MCF 10A (cell line): ENCODE results near the gene CDRT4. TPM values are rescaled to one million over a fixed set of nuclear protein-coding genes. Genes with fewer than 3 reads are reported as not detected.

Source experiments
- BruUV-seq: library from RNA; stranded (reverse); fragments of 400-500 nt; replicated peaks from 2 replicates; lab custom pipeline; 2021; lab: Mats Ljungman, UMichigan
- CTCF ChIA-PET: fragments of 300-600 bp; sonication (Branson Sonifier 250); formaldehyde crosslinking; extraction: SDS; loops from one replicate; lab custom pipeline; 2021; ENCODE audit warnings: antibody characterized with exemption, inconsistent platforms; lab: Yijun Ruan, JAX
- POLR2A ChIA-PET: fragments of 300-600, 350-650 bp; sonication (Branson Sonifier 250); formaldehyde crosslinking; extraction: SDS; loops from one replicate; lab custom pipeline; 2020; ENCODE audit warnings: antibody characterized with exemption, inconsistent platforms; lab: Yijun Ruan, JAX
- DNase-seq: peaks from one replicate; pipeline ENCODE4 v3.0.0-alpha.2; 2018; ENCODE audit not compliant: unreplicated experiment
- H3K27ac Mint-ChIP-seq: one replicate; pipeline ENCODE4 v1.8.0; 2022; ENCODE audit warnings: mild to moderate bottlenecking, low read depth, mixed read lengths; ENCODE audit not compliant: unreplicated experiment
- H3K27me3 Mint-ChIP-seq: one replicate; pipeline ENCODE4 v1.8.0; 2022; ENCODE audit warnings: mixed read lengths; ENCODE audit not compliant: insufficient read depth, unreplicated experiment
- H3K36me3 Mint-ChIP-seq: one replicate; pipeline ENCODE4 v1.8.0; 2022; ENCODE audit warnings: mild to moderate bottlenecking, moderate library complexity, mixed read lengths; ENCODE audit not compliant: insufficient read depth, unreplicated experiment
- H3K4me1 Mint-ChIP-seq: one replicate; pipeline ENCODE4 v1.8.0; 2022; ENCODE audit warnings: mixed read lengths; ENCODE audit not compliant: insufficient read depth, unreplicated experiment
- H3K4me3 Mint-ChIP-seq: one replicate; pipeline ENCODE4 v1.8.0; 2022; ENCODE audit warnings: mild to moderate bottlenecking, moderate library complexity, mixed read lengths; ENCODE audit not compliant: unreplicated experiment
- H3K9me3 Mint-ChIP-seq: one replicate; pipeline ENCODE4 v1.8.0; 2022; ENCODE audit warnings: mixed read lengths; ENCODE audit not compliant: unreplicated experiment
- intact Hi-C: fragments of 100-400 bp; cut with micrococcal nuclease; formaldehyde crosslinking; loops from 2 replicates; pipeline ENCODE4 v1.14.1; 2022
- total RNA-seq: library from RNA; stranded (reverse); gene quantifications from 2 replicates; pipeline ENCODE4 v1.2.3, GENCODE V29; 2022
- TF ChIP-seq, protein P1 (sequence below): fragments of 200-600 bp; IDR thresholded peaks from one replicate; pipeline ENCODE4 v1.8.0; 2022; ENCODE audit warnings: antibody characterized with exemption, mild to moderate bottlenecking; ENCODE audit not compliant: unreplicated experiment

CDRT4 gene
- total RNA-seq, 1 experiment from 2014 or later: 11.3 TPM

GRCh38 chr17:15448580-15448956, 18.9 kb downstream of the CDRT4 start:
- ChIA-PET CTCF (no interaction called here), POLR2A (no interaction called here)
- Mint-ChIP-seq H3K4me3 (no peak overlapping the region), H3K9me3 (no peaks in the 10 kb centered on the region), H3K4me1 (no peaks in the 10 kb centered on the region), H3K36me3 (peaks cover 5% of the 10 kb centered on the region), H3K27me3 (no peaks in the 10 kb centered on the region), H3K27ac (no peak overlapping the region)
- TF ChIP-seq, protein P1, sequence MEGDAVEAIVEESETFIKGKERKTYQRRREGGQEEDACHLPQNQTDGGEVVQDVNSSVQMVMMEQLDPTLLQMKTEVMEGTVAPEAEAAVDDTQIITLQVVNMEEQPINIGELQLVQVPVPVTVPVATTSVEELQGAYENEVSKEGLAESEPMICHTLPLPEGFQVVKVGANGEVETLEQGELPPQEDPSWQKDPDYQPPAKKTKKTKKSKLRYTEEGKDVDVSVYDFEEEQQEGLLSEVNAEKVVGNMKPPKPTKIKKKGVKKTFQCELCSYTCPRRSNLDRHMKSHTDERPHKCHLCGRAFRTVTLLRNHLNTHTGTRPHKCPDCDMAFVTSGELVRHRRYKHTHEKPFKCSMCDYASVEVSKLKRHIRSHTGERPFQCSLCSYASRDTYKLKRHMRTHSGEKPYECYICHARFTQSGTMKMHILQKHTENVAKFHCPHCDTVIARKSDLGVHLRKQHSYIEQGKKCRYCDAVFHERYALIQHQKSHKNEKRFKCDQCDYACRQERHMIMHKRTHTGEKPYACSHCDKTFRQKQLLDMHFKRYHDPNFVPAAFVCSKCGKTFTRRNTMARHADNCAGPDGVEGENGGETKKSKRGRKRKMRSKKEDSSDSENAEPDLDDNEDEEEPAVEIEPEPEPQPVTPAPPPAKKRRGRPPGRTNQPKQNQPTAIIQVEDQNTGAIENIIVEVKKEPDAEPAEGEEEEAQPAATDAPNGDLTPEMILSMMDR: no peak
- intact Hi-C loops: no loop called here
- no peak for DNase-seq
- no TSS peak for BruUV-seq

DNA sequence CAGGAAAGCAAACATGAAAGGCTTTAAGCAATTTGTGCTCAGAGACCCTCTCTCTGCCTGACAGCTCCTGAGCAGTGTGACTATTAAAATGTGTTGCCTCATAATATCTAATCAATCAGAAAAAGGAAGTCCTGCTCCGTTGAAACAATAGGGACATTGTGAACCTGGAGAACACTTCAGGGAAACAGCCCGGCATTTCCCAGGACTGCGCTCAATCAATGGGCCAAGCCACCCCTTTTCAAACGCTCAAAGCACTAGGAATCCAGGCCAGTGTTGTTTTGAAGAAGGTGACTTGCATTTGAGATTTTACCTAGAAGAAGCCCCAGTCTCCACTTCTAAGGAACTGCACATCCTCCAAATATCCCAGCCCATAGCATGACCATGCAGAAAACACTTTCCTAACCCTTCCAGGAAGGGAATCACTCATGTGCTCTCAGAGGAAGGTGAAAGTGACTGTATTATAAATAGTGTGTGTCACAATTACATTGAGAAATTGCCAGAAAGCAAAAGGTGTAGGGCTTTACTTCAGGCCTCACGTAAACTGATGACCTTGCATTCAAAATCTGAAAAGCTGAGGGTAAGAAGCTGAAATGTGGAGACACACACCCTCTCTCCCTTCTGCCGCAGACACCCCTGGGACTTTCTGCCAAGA, 19.4 kb downstream of the CDRT4 start:
- intact Hi-C loops: no loop called here
- BruUV-seq: no TSS peak
- TF ChIP-seq, protein P1: no peak
- ChIA-PET POLR2A (no interaction called here), CTCF (no interaction called here)
- no peak for DNase-seq
- H3K27ac Mint-ChIP-seq: no peak overlapping the region
- no peaks in the 10 kb centered on the region for H3K4me1 Mint-ChIP-seq
- H3K4me3 Mint-ChIP-seq: no peak overlapping the region
- no peaks in the 10 kb centered on the region for H3K27me3 Mint-ChIP-seq
- H3K9me3 Mint-ChIP-seq: no peaks in the 10 kb centered on the region
- H3K36me3 Mint-ChIP-seq: peaks cover 5% of the 10 kb centered on the region

DNA sequence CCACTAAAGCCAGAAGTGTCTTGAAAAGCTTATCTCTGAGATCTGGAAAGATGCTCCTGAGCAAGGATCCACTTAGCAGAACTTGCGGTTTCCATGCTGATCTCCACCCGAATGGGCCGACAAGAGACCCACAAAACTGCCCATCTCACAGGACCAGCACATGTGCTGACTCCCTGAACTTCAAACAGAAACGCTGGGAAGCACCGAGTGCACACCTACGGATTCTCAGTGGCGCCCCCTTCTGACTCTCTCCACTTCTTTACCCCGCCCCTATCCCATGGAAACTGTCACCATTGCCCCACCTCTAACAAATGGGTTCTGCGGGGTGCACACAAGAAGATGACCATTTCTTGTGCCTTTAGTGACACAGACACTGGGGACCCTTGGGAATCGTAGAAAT, 21.4 kb downstream of the CDRT4 start:
- BruUV-seq: no TSS peak
- Mint-ChIP-seq H3K4me1 (no peaks in the 10 kb centered on the region), H3K27ac (no peak overlapping the region), H3K4me3 (no peak overlapping the region), H3K9me3 (no peaks in the 10 kb centered on the region), H3K36me3 (peaks cover 5% of the 10 kb centered on the region), H3K27me3 (no peaks in the 10 kb centered on the region)
- ChIA-PET POLR2A (no interaction called here), CTCF (interaction anchor here (0.6 kb wide), 1 partner anchor 121 kb away, joined by 3 read pairs; no protein-coding TSS in a partner anchor)
- TF ChIP-seq, protein P1: no peak
- DNase-seq: no peak
- intact Hi-C loops: no loop called here

DNA sequence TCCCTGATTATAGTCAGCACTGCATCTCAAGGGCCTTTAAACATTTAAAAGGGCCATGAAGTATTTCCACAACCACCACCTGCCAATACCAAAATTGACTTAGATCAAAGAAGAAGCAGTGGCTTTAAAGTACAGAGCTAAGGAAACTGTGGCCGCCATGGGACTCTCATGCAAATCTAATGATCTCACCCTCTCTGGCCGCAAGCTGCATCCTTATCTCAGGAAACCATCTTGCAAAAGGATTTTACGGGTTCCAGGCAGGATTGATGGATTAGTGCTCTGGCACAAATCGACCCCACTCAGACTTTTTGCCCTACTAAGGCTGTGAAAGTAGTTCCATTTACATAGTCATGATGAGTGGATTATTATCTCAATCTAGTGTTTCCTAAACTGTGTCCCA, 22.6 kb downstream of the CDRT4 start:
- BruUV-seq: no TSS peak
- no peaks in the 10 kb centered on the region for H3K27me3 Mint-ChIP-seq
- intact Hi-C loops: no loop called here

More for the DNA sequence above, 22.6 kb downstream of the CDRT4 start:
- CTCF ChIA-PET: no interaction called here
- no peaks in the 10 kb centered on the region for H3K9me3 Mint-ChIP-seq
- DNase-seq: no peak
- POLR2A ChIA-PET: no interaction called here
- no peak overlapping the region for H3K27ac Mint-ChIP-seq
- H3K36me3 Mint-ChIP-seq: peaks cover 5% of the 10 kb centered on the region
- no peaks in the 10 kb centered on the region for H3K4me1 Mint-ChIP-seq
- TF ChIP-seq, protein P1: no peak
- H3K4me3 Mint-ChIP-seq: no peak overlapping the region
